Choroid plexus epithelial cell (primary cell): ENCODE results near the gene SGCE.

Experiments
- DNase-seq: peaks from one replicate; pipeline ENCODE4 v3.0.0-alpha.2; 2010; ENCODE audit warnings: low read depth
- H3K4me3 ChIP-seq: 2 replicates; pipeline ENCODE4 v1.5.1; 2011; ENCODE audit warnings: low read depth, mild to moderate bottlenecking, control low read depth, low read length, moderate library complexity
- TF ChIP-seq, protein P1 (sequence below): conservative IDR thresholded peaks from 2 replicates; pipeline ENCODE4 v1.5.1; 2011; ENCODE audit warnings: low read depth, mild to moderate bottlenecking, control low read depth, inconsistent platforms, low read length, moderate library complexity

SGCE gene

DNA sequence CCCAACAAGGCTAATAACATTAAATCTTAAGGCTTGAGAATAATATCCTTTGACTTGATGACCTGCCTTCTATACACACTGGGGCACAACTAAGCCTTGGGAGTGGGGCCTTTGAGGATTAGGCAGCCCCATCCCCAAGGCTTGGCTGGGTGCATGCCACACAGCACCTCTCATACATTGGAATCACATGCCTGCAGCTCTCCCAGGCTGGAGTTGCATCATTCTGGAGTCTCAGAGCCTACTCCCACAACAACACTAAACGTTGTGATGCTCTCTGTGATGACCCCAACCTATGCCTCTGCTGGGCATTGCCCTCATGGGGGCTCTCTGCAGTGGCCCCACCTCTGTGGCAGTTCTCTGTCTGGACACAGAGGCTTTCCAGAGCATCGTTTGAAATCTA lies 31.9 kb upstream of the SGCE start:
- DNase-seq: peak; percentile 60
- no peak overlapping the region for H3K4me3 ChIP-seq
- TF ChIP-seq, protein P1, sequence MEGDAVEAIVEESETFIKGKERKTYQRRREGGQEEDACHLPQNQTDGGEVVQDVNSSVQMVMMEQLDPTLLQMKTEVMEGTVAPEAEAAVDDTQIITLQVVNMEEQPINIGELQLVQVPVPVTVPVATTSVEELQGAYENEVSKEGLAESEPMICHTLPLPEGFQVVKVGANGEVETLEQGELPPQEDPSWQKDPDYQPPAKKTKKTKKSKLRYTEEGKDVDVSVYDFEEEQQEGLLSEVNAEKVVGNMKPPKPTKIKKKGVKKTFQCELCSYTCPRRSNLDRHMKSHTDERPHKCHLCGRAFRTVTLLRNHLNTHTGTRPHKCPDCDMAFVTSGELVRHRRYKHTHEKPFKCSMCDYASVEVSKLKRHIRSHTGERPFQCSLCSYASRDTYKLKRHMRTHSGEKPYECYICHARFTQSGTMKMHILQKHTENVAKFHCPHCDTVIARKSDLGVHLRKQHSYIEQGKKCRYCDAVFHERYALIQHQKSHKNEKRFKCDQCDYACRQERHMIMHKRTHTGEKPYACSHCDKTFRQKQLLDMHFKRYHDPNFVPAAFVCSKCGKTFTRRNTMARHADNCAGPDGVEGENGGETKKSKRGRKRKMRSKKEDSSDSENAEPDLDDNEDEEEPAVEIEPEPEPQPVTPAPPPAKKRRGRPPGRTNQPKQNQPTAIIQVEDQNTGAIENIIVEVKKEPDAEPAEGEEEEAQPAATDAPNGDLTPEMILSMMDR: no peak

DNA sequence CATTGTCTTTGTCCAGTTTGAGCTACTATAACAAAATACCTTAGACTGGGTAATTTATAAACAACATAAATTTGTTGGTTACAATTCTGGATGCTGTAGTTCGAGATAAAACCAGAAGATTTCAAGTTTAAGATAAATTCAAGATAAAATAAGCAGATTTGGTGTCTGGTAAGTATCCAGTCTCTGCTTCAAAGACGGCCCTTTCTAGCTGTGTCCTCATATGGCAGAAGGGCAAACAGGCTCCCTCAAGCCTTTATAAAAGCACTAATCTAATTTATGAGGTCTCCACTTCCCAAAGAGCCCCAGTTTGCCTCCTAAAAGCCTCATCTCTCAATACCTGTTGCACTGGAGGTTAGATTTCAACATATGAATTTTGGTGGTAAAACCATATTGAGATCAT lies 31.1 kb upstream of the SGCE start:
- TF ChIP-seq, protein P1: no peak
- H3K4me3 ChIP-seq: no peak overlapping the region
- DNase-seq: no peak

DNA sequence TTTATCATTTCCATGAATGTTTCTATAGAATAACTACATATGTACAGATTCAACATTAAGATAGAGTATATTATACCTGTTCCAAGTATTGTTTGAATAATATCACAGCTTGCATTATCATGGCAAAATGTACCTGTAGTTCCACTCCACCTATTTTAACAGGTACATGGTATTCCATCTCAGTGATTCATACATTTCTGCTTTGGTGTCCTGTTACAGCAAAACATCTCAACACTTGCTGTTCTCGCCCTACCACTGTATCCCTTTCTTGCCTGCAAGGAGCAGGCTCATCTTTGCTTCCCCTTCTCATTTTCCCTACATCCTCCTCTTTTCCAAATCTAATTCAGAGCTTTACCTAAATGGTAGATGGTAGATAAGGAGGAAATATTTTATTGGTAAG lies 27.1 kb upstream of the SGCE start:
- no peak for DNase-seq
- no peak overlapping the region for H3K4me3 ChIP-seq
- TF ChIP-seq, protein P1: no peak

DNA sequence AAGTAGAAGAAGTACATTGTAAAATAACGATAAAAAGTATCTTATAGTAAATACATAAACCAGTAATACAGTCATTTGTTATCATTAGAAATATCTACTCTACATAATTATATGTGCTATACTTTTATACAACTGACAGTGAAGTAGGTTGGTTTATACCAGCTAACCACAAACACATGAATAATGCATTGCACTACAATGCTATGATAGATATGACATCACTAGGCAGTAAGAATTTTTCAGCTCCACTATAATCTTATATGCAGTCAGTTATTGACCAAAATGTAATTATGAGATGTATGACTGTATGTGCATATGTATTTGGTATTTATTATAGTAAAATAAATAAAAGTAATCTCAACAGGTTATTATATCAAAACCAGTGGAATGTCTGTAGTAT lies 23.4 kb upstream of the SGCE start:
- no peak overlapping the region for H3K4me3 ChIP-seq
- no peak for DNase-seq
- TF ChIP-seq, protein P1: no peak

DNA sequence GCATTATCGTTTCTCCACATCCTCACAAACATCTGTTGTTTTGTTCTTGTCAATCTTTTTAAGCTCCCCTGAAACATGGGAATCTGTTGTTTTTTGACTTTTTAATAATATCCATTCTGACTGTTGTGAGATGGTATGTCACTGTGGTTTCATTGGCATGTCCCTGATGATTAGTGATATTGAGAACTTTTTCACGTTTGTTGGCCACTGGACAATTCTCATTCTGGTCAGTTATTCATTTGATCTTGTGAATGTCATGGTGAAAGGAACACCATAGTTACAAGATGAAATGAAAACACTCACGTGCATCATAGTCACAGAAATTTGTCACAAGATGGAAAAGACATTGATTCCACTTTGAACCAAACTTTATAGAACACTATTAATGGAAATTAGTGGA lies 20.5 kb upstream of the SGCE start:
- TF ChIP-seq, protein P1: no peak
- no peak for DNase-seq
- no peak overlapping the region for H3K4me3 ChIP-seq

DNA sequence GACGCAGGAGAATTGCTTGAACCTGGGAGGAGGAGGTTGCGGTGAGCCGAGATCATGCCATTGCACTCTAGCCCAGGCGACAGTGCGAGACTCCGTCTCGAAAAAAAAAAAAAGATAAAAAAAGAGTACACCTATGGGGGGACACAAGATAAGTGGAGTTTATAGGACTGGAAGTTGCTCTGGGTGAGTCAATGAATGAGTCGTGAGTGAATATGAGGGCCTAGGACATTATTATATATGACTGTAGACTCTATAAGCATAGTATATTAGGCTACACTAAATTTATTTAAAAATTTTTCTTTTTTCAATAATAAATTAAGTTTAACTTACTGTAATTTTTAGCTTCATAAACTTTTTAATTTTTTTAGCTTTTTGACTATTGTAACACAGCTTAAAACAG lies 19.4 kb upstream of the SGCE start:
- TF ChIP-seq, protein P1: no peak
- DNase-seq: no peak
- H3K4me3 ChIP-seq: no peak overlapping the region

DNA sequence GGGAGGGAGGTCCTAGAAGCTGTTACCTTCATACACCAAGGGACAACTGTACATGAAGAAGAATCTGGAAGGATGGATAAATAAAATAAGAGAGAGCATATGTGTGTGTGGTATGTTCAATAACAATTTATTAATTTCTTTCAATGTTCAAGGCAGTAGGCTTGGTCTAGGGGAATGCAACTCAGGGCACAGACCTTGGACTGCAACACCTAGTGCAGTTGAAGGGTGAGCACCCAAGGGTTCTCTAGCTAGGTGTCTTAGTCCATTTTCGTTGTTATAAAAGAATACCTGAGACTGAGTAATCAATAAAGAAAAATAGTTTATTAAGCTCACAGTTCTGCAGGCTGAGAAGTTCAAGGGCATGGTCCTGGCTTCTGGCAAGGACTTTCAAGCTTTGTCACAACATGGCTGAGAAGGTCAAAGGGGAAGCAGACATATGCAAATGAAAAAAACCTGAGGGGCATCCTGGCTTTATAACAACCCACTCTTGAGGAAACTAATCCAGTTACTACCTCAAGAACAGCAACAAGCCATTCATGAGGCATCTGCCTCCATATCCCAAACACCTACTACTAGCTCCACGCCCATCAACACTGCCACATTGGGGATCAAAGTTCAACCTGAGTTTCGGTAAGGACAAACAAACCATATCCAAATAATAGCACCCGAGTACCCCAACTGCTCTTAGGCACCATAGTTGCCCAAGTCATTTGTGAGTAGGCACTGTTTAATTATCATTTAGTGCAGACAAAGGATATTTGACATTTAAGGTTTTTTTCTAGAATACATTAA lies 15.7 kb upstream of the SGCE start:
- TF ChIP-seq, protein P1: no peak
- H3K4me3 ChIP-seq: no peak overlapping the region
- DNase-seq: no peak
